Measurements from ENCODE around the gene CEACAM16. TPM values are rescaled to one million over a fixed set of nuclear protein-coding genes. Genes with fewer than 3 reads are reported as not detected.

CEACAM16 gene
- total RNA-seq, 2 donors from 2014 or later: 0.52 TPM; not detected in 1

GRCh38 chr19:44753932-44754749 is 55.2 kb downstream of the CEACAM16 start:
- Histone ChIP-seq H3K9me3 (no peaks in the 10 kb centered on the region), H3K27ac (peak overlapping the region; percentile 99), H3K36me3 (peaks cover 14% of the 10 kb centered on the region), H3K27me3 (no peaks in the 10 kb centered on the region), H3K9ac (ENCODE audit: low read depth in 2 of 2, low read length in 2 of 2) (peak overlapping the region; percentile 70 to 99), H3K4me1 (peaks cover 31% of the 10 kb centered on the region), H3K4me3 (peak overlapping the region; percentile 45)
- TF ChIP-seq CTCF (IDR thresholded peaks at IDR 0.05): no peak
- intact Hi-C loops (cut with DNase I): no loop called here
- peak; percentile 98 for DNase-seq

GRCh38 chr19:44754750-44755080 is 55.8 kb downstream of the CEACAM16 start:
- DNase-seq: peak; percentile 45
- no peak for TF ChIP-seq CTCF (IDR thresholded peaks at IDR 0.05)
- Histone ChIP-seq H3K27me3 (no peaks in the 10 kb centered on the region), H3K4me3 (peak overlapping the region; percentile 45), H3K36me3 (peaks cover 14% of the 10 kb centered on the region), H3K9me3 (no peaks in the 10 kb centered on the region), H3K4me1 (peaks cover 31% of the 10 kb centered on the region), H3K9ac (ENCODE audit: low read depth in 2 of 2, low read length in 2 of 2) (peak overlapping the region; percentile 70 to 99), H3K27ac (peak overlapping the region; percentile 99)
- intact Hi-C loops (cut with DNase I): no loop called here

- peaks cover 14% of the 10 kb centered on the region for H3K36me3 ChIP-seq
- DNase-seq: no peak
- H3K27ac ChIP-seq: peak overlapping the region; percentile 99
Measured at GRCh38 chr19:44755219-44755618, 56.3 kb downstream of the CEACAM16 start.

GRCh38 chr19:44756089-44756562 is 57.2 kb downstream of the CEACAM16 start:
- peak overlapping the region; percentile 52 to 99 for H3K9ac ChIP-seq (ENCODE audit: low read depth in 2 of 2, low read length in 2 of 2)
- H3K4me3 ChIP-seq: no peak overlapping the region
- no peaks in the 10 kb centered on the region for H3K27me3 ChIP-seq
- intact Hi-C loops (cut with DNase I): no loop called here
- TF ChIP-seq CTCF (IDR thresholded peaks at IDR 0.05): no peak
- H3K4me1 ChIP-seq: peaks cover 25% of the 10 kb centered on the region
- peaks cover 9% of the 10 kb centered on the region for H3K36me3 ChIP-seq
- DNase-seq: no peak
- no peaks in the 10 kb centered on the region for H3K9me3 ChIP-seq
- H3K27ac ChIP-seq: peak overlapping the region; percentile 99

More at GRCh38 chr19:44755219-44755618, 56.3 kb downstream of the CEACAM16 start:
- no peaks in the 10 kb centered on the region for H3K27me3 ChIP-seq
- peak overlapping the region; percentile 45 for H3K4me3 ChIP-seq
- intact Hi-C loops (cut with DNase I): no loop called here
- no peaks in the 10 kb centered on the region for H3K9me3 ChIP-seq
- peaks cover 31% of the 10 kb centered on the region for H3K4me1 ChIP-seq
- peak overlapping the region; percentile 70 to 99 for H3K9ac ChIP-seq (ENCODE audit: low read depth in 2 of 2, low read length in 2 of 2)
- TF ChIP-seq CTCF (IDR thresholded peaks at IDR 0.05): no peak

GRCh38 chr19:44757057-44757734 is 58.2 kb downstream of the CEACAM16 start:
- DNase-seq: no peak
- Histone ChIP-seq H3K27ac (peak overlapping the region; percentile 53), H3K9ac (ENCODE audit: low read depth in 2 of 2, low read length in 2 of 2) (peak overlapping the region; percentile 41 to 55), H3K9me3 (no peaks in the 10 kb centered on the region), H3K27me3 (no peaks in the 10 kb centered on the region), H3K4me3 (peak overlapping the region; percentile 28), H3K36me3 (peaks cover 9% of the 10 kb centered on the region), H3K4me1 (peaks cover 23% of the 10 kb centered on the region)
- no peak for TF ChIP-seq CTCF (IDR thresholded peaks at IDR 0.05)
- intact Hi-C loops (cut with DNase I): no loop called here
